GM12878 (cell line): Measurements from ENCODE around the gene SAMD9L. TPM values are rescaled to one million over a fixed set of nuclear protein-coding genes. Genes with fewer than 3 reads are reported as not detected.
A peak's percentile ranks its signal among the peaks of the same experiment; 100 is the strongest.

Source experiments
- ASH2L ChIP-seq: fragments of 300-600, 200-600 bp; sonication (generic); IDR thresholded peaks from 2 replicates; pipeline ENCODE4 v1.6.1; 2017; ENCODE audit warnings: low read depth, mild to moderate bottlenecking, borderline replicate concordance
- IKZF1 ChIP-seq: fragments of 450-650 bp; conservative IDR thresholded peaks from 2 replicates; pipeline ENCODE4 v1.6.1; 2017; ENCODE audit warnings: antibody characterized with exemption, mild to moderate bottlenecking
- JUNB ChIP-seq: IDR thresholded peaks from 2 replicates; pipeline ENCODE4 v1.6.1; 2016; ENCODE audit warnings: antibody characterized with exemption, mild to moderate bottlenecking
- KAT2A ChIP-seq: conservative IDR thresholded peaks from 2 replicates; pipeline ENCODE4 v1.6.1; 2011; ENCODE audit warnings: low read depth, low read length; ENCODE audit not compliant: control insufficient read depth
- KDM1A ChIP-seq: fragments of 200-600 bp; sonication (generic); IDR thresholded peaks from 2 replicates; pipeline ENCODE4 v1.6.1; 2016; ENCODE audit warnings: borderline replicate concordance
- KLF5 ChIP-seq: fragments of 450-650 bp; IDR thresholded peaks from 2 replicates; pipeline ENCODE4 v1.6.1; 2014; ENCODE audit warnings: mild to moderate bottlenecking; ENCODE audit not compliant: partially characterized antibody
- MEF2B ChIP-seq: fragments of 450-650 bp; IDR thresholded peaks from 2 replicates; pipeline ENCODE4 v1.6.1; 2018; ENCODE audit warnings: mild to moderate bottlenecking, moderate library complexity; ENCODE audit not compliant: partially characterized antibody, poor library complexity, severe bottlenecking
- MXI1 ChIP-seq: fragments of 150-350 bp; IDR thresholded peaks from 2 replicates; pipeline ENCODE4 v1.6.1; 2011; ENCODE audit warnings: low read depth, mild to moderate bottlenecking, inconsistent platforms, low read length, improper control_type of control experiment
- NFYA ChIP-seq: IDR thresholded peaks from 2 replicates; pipeline ENCODE4 v1.6.1; 2011; ENCODE audit warnings: low read depth, mild to moderate bottlenecking, low read length, improper control_type of control experiment, borderline replicate concordance
- NR2F1 ChIP-seq: fragments of 450-650 bp; conservative IDR thresholded peaks from 2 replicates; pipeline ENCODE4 v1.6.1; 2017; ENCODE audit warnings: mild to moderate bottlenecking
- NRF1 ChIP-seq: conservative IDR thresholded peaks from 2 replicates; pipeline ENCODE4 v1.6.1; 2011; ENCODE audit warnings: mild to moderate bottlenecking, low read depth, low read length, improper control_type of control experiment
- POU2F2 ChIP-seq: IDR thresholded peaks from 3 replicates; pipeline ENCODE4 v1.6.1; 2011; ENCODE audit warnings: low read depth, mild to moderate bottlenecking, low read length, borderline replicate concordance
- STAT1 ChIP-seq: fragments of 450-650 bp; conservative IDR thresholded peaks from 2 replicates; pipeline ENCODE4 v1.6.1; 2014; ENCODE audit warnings: antibody characterized with exemption, mild to moderate bottlenecking
- TBL1XR1 ChIP-seq: IDR thresholded peaks from 2 replicates; pipeline ENCODE4 v1.6.1; 2012; ENCODE audit warnings: low read depth, low read length, improper control_type of control experiment
- ZNF207 ChIP-seq: fragments of 450-650 bp; IDR thresholded peaks from 2 replicates; pipeline ENCODE4 v1.6.1; 2014; ENCODE audit warnings: antibody characterized with exemption, mild to moderate bottlenecking, borderline replicate concordance
- ZNF384 ChIP-seq: IDR thresholded peaks from 2 replicates; pipeline ENCODE4 v1.6.1; 2012; ENCODE audit warnings: low read depth, mild to moderate bottlenecking, low read length, improper control_type of control experiment, borderline replicate concordance
- polyA plus RNA-seq, 11 experiments: library from polyadenylated mRNA; depleted of rRNA in 4 of 11; unstranded in 6 of 11; stranded (reverse) in 5 of 11; fragments of >200 nt; fragmentation: Nextera tagmentation in 4 of 11; fragmentation: Illumina TruSeq in 1 of 11; extraction: Ambion mirVana in 4 of 11; extraction: Trizol in 1 of 11; gene quantifications; 1 replicate in 1 of 11; 2 replicates in 10 of 11; pipeline versions ENCODE4 v1.2.1 to v1.2.3, GENCODE V29; 2011 to 2016; ENCODE audit warnings: inconsistent platforms in 2 of 11, missing spikeins in 2 of 11, low read depth in 1 of 11
- total RNA-seq, 4 experiments: library from RNA; depleted of rRNA in 3 of 4; stranded (reverse); fragments of >200 nt in 3 of 4; fragmentation: Illumina TruSeq in 1 of 4; extraction: Trizol in 1 of 4; gene quantifications; 2 replicates each; pipeline versions ENCODE4 v1.2.1 to v1.2.3, GENCODE V29; 2013 to 2021
- TF ChIP-seq, protein P1 (sequence below): fragments of 450-650 bp; formaldehyde crosslinking; IDR thresholded peaks from 2 replicates; pipeline ENCODE4 v1.4.0; 2020; ENCODE audit warnings: mild to moderate bottlenecking, moderate library complexity
- TF ChIP-seq, protein P2 (sequence below): fragments of 450-650 bp; formaldehyde crosslinking; IDR thresholded peaks from 2 replicates; pipeline ENCODE4 v1.4.0; 2022; ENCODE audit warnings: mild to moderate bottlenecking, moderate library complexity
- TF ChIP-seq, protein P3 (sequence below): fragments of 450-650 bp; IDR thresholded peaks from 2 replicates; pipeline ENCODE4 v1.6.1; 2017; ENCODE audit warnings: antibody characterized with exemption, mild to moderate bottlenecking, moderate library complexity
- TF ChIP-seq, protein P4 (sequence below): IDR thresholded peaks from 2 replicates; pipeline ENCODE4 v1.6.1; 2011; ENCODE audit warnings: borderline replicate concordance, low read depth, mild to moderate bottlenecking, moderate library complexity, mixed read lengths, low read length; ENCODE audit not compliant: insufficient read depth; ENCODE audit errors: extremely low read length

SAMD9L gene
- total and polyA plus RNA-seq, 10 of the 15 experiments (the other 5 are each of a cell fraction or from before 2014, with no cell fraction given): 22.3 to 51.3 (median 29.6) TPM

DNA sequence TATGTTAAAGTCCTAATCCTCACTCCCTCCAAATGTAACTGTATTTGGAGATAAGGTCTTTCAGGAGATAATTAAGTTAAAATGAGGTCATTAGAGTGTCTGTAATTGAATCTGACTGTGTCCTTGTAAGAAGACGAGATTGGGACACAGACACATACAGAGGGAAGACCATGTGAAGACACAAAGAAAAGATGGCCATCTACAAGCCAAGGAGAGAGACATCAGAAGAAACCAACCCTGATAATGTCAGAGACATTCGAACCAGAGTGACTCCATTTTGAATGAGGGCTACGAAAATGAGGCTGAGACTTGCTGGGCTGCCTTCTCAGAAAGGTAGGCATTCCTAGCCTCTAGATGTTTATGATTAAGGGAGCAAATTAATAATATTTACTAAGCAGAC is 542 bp upstream of the SAMD9L start (continued):
- TF ChIP-seq, protein P1, sequence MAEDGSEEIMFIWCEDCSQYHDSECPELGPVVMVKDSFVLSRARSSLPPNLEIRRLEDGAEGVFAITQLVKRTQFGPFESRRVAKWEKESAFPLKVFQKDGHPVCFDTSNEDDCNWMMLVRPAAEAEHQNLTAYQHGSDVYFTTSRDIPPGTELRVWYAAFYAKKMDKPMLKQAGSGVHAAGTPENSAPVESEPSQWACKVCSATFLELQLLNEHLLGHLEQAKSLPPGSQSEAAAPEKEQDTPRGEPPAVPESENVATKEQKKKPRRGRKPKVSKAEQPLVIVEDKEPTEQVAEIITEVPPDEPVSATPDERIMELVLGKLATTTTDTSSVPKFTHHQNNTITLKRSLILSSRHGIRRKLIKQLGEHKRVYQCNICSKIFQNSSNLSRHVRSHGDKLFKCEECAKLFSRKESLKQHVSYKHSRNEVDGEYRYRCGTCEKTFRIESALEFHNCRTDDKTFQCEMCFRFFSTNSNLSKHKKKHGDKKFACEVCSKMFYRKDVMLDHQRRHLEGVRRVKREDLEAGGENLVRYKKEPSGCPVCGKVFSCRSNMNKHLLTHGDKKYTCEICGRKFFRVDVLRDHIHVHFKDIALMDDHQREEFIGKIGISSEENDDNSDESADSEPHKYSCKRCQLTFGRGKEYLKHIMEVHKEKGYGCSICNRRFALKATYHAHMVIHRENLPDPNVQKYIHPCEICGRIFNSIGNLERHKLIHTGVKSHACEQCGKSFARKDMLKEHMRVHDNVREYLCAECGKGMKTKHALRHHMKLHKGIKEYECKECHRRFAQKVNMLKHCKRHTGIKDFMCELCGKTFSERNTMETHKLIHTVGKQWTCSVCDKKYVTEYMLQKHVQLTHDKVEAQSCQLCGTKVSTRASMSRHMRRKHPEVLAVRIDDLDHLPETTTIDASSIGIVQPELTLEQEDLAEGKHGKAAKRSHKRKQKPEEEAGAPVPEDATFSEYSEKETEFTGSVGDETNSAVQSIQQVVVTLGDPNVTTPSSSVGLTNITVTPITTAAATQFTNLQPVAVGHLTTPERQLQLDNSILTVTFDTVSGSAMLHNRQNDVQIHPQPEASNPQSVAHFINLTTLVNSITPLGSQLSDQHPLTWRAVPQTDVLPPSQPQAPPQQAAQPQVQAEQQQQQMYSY (CRISPR knock-in tag): peak; percentile 78; the same call in 1 of the 2 replicates
- TF ChIP-seq, protein P2, sequence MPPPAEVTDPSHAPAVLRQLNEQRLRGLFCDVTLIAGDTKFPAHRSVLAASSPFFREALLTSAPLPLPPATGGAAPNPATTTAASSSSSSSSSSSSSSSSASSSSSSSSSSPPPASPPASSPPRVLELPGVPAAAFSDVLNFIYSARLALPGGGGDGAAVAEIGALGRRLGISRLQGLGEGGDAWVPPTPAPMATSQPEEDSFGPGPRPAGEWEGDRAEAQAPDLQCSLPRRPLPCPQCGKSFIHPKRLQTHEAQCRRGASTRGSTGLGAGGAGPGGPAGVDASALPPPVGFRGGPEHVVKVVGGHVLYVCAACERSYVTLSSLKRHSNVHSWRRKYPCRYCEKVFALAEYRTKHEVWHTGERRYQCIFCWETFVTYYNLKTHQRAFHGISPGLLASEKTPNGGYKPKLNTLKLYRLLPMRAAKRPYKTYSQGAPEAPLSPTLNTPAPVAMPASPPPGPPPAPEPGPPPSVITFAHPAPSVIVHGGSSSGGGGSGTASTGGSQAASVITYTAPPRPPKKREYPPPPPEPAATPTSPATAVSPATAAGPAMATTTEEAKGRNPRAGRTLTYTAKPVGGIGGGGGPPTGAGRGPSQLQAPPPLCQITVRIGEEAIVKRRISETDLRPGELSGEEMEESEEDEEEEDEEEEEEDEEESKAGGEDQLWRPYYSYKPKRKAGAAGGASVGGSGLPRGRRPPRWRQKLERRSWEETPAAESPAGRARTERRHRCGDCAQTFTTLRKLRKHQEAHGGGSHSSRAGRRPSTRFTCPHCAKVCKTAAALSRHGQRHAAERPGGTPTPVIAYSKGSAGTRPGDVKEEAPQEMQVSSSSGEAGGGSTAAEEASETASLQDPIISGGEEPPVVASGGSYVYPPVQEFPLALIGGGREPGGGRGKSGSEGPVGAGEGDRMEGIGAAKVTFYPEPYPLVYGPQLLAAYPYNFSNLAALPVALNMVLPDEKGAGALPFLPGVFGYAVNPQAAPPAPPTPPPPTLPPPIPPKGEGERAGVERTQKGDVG (CRISPR knock-in tag): peak; percentile 90
- TF ChIP-seq JUNB: no peak
- TF ChIP-seq TBL1XR1: no peak
- TF ChIP-seq STAT1: no peak
- TF ChIP-seq IKZF1: no peak
- TF ChIP-seq KDM1A: no peak
- no peak for TF ChIP-seq POU2F2
- TF ChIP-seq, protein P3, sequence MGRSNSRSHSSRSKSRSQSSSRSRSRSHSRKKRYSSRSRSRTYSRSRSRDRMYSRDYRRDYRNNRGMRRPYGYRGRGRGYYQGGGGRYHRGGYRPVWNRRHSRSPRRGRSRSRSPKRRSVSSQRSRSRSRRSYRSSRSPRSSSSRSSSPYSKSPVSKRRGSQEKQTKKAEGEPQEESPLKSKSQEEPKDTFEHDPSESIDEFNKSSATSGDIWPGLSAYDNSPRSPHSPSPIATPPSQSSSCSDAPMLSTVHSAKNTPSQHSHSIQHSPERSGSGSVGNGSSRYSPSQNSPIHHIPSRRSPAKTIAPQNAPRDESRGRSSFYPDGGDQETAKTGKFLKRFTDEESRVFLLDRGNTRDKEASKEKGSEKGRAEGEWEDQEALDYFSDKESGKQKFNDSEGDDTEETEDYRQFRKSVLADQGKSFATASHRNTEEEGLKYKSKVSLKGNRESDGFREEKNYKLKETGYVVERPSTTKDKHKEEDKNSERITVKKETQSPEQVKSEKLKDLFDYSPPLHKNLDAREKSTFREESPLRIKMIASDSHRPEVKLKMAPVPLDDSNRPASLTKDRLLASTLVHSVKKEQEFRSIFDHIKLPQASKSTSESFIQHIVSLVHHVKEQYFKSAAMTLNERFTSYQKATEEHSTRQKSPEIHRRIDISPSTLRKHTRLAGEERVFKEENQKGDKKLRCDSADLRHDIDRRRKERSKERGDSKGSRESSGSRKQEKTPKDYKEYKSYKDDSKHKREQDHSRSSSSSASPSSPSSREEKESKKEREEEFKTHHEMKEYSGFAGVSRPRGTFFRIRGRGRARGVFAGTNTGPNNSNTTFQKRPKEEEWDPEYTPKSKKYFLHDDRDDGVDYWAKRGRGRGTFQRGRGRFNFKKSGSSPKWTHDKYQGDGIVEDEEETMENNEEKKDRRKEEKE: no peak
- no peak for TF ChIP-seq NR2F1
- TF ChIP-seq KLF5: no peak
- no peak for TF ChIP-seq ASH2L
- peak; percentile 11 for TF ChIP-seq MEF2B
- no peak for TF ChIP-seq NFYA
- no peak for TF ChIP-seq NRF1
- TF ChIP-seq KAT2A: no peak
- TF ChIP-seq MXI1: no peak
- TF ChIP-seq, protein P4, sequence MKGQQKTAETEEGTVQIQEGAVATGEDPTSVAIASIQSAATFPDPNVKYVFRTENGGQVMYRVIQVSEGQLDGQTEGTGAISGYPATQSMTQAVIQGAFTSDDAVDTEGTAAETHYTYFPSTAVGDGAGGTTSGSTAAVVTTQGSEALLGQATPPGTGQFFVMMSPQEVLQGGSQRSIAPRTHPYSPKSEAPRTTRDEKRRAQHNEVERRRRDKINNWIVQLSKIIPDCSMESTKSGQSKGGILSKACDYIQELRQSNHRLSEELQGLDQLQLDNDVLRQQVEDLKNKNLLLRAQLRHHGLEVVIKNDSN: no peak
- TF ChIP-seq ZNF207: no peak
- no peak for TF ChIP-seq ZNF384
